K562 (cell line): ENCODE results near the gene CDH19.

Experiments used
- CTCF ChIP-seq, 3 experiments: IDR thresholded peaks in 2 of 3; conservative IDR thresholded peaks in 1 of 3; 2 replicates each; pipeline ENCODE4 v1.5.1; 2011 to 2012; ENCODE audit warnings: low read length in 3 of 3, mild to moderate bottlenecking in 3 of 3, control low read depth in 2 of 3, improper control_type of control experiment in 1 of 3, inconsistent platforms in 1 of 3, low read depth in 1 of 3, mixed read lengths in 1 of 3, moderate library complexity in 1 of 3; ENCODE audit not compliant: insufficient read depth in 2 of 3
- ETV1 ChIP-seq: fragments of 450-650 bp; conservative IDR thresholded peaks from 2 replicates; pipeline ENCODE4 v1.6.1; 2016; ENCODE audit warnings: missing genetic modification characterization, control low read depth, low read depth, missing compliant biosample characterization
- HNRNPUL1 ChIP-seq: fragments of 200-400 bp; formaldehyde crosslinking; IDR thresholded peaks from 2 replicates; pipeline ENCODE4 v1.6.1; 2017; ENCODE audit warnings: low read length
- RBM15 ChIP-seq: fragments of 200-400 bp; formaldehyde crosslinking; IDR thresholded peaks from 2 replicates; pipeline ENCODE4 v1.6.1; 2018; ENCODE audit warnings: mild to moderate bottlenecking, low read length, moderate library complexity; ENCODE audit not compliant: insufficient read depth
- RFX1 ChIP-seq: fragments of 450-650 bp; IDR thresholded peaks from 2 replicates; pipeline ENCODE4 v1.6.1; 2016; ENCODE audit warnings: mild to moderate bottlenecking, moderate library complexity
- TSHZ1 ChIP-seq: fragments of 250-450 bp; sonication (Bioruptor Pico); IDR thresholded peaks from 2 replicates; pipeline ENCODE4 v1.4.0; 2020; ENCODE audit warnings: mild to moderate bottlenecking, moderate library complexity
- ZNF23 ChIP-seq: fragments of 250-450 bp; sonication (Bioruptor Pico); IDR thresholded peaks from 2 replicates; pipeline ENCODE4 v1.4.0; 2020; ENCODE audit warnings: mild to moderate bottlenecking
- TF ChIP-seq, protein P1 (sequence below): fragments of 250-450 bp; sonication (Bioruptor Pico); IDR thresholded peaks from 2 replicates; pipeline ENCODE4 v1.5.0; 2020; ENCODE audit warnings: mild to moderate bottlenecking, borderline replicate concordance

- no peak for TF ChIP-seq ZNF23 (CRISPR knock-in tag)
- TF ChIP-seq, protein P1, sequence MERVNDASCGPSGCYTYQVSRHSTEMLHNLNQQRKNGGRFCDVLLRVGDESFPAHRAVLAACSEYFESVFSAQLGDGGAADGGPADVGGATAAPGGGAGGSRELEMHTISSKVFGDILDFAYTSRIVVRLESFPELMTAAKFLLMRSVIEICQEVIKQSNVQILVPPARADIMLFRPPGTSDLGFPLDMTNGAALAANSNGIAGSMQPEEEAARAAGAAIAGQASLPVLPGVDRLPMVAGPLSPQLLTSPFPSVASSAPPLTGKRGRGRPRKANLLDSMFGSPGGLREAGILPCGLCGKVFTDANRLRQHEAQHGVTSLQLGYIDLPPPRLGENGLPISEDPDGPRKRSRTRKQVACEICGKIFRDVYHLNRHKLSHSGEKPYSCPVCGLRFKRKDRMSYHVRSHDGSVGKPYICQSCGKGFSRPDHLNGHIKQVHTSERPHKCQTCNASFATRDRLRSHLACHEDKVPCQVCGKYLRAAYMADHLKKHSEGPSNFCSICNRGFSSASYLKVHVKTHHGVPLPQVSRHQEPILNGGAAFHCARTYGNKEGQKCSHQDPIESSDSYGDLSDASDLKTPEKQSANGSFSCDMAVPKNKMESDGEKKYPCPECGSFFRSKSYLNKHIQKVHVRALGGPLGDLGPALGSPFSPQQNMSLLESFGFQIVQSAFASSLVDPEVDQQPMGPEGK: no peak
- no peak for TF ChIP-seq HNRNPUL1
- TF ChIP-seq RBM15: no peak
- TF ChIP-seq TSHZ1: no peak
- TF ChIP-seq ETV1: no peak
- TF ChIP-seq CTCF (IDR thresholded peaks at IDR 0.05 in 2 of 3, conservative IDR thresholded peaks at IDR 0.05 in 1 of 3; ENCODE audit: insufficient read depth in 2 of 3, low read depth in 1 of 3, low read length in 3 of 3): no peak
- no peak for TF ChIP-seq RFX1
These were observed 106.5 kb downstream of the CDH19 start for GRCh38 chr18:66497351-66497750.
